Hematopoietic multipotent progenitor cell treated with erythropoietin and hydrocortisone succinate and interleukin-3 and kit ligand, for 4 days (in vitro differentiated cells): ENCODE results near the gene ZNF804A.
A peak's percentile ranks its signal among the peaks of the same experiment; 100 is the strongest.

ENCODE experiments used
- DNase-seq: peaks from one replicate; pipeline ENCODE4 v3.0.0-alpha.2; 2015

ZNF804A gene

GRCh38 chr2:184611361-184612085 lies 13.2 kb downstream of the ZNF804A start:
- peak; percentile 80 for DNase-seq

- DNase-seq = no peak
Observed at GRCh38 chr2:184620367-184620766, 22.0 kb downstream of the ZNF804A start.

- DNase-seq = no peak
Observed at GRCh38 chr2:184624311-184624710, 26.0 kb downstream of the ZNF804A start.

- peak; percentile 62 for DNase-seq
Observed at GRCh38 chr2:184628051-184628450, 29.7 kb downstream of the ZNF804A start.

GRCh38 chr2:184633726-184634125 lies 35.4 kb downstream of the ZNF804A start:
- peak; percentile 85 for DNase-seq

- DNase-seq = no peak
Observed at GRCh38 chr2:184637781-184638180, 39.5 kb downstream of the ZNF804A start.

- peak; percentile 54 for DNase-seq
Observed at GRCh38 chr2:184644685-184645084, 46.4 kb downstream of the ZNF804A start.

- DNase-seq = peak; percentile 41
Observed at GRCh38 chr2:184646177-184646576, 47.8 kb downstream of the ZNF804A start.

GRCh38 chr2:184646593-184646992 lies 48.3 kb downstream of the ZNF804A start:
- no peak for DNase-seq

- DNase-seq = no peak
Observed at GRCh38 chr2:184654945-184655344, 56.6 kb downstream of the ZNF804A start.

GRCh38 chr2:184677171-184677570 lies 78.8 kb downstream of the ZNF804A start:
- no peak for DNase-seq

- DNase-seq = no peak
Observed at GRCh38 chr2:184679219-184680018, 81.1 kb downstream of the ZNF804A start.

- DNase-seq = no peak
Observed at GRCh38 chr2:184680825-184681224, 82.5 kb downstream of the ZNF804A start.

GRCh38 chr2:184681642-184682321 lies 83.5 kb downstream of the ZNF804A start:
- no peak for DNase-seq

GRCh38 chr2:184683911-184684310 lies 85.6 kb downstream of the ZNF804A start:
- DNase-seq = peak; percentile 81

- DNase-seq = peak; percentile 73
Observed at GRCh38 chr2:184685999-184686841, 87.9 kb downstream of the ZNF804A start.

GRCh38 chr2:184689638-184690037 lies 91.3 kb downstream of the ZNF804A start:
- no peak for DNase-seq

- DNase-seq = no peak
Observed at GRCh38 chr2:184692141-184692734, 93.9 kb downstream of the ZNF804A start.

- no peak for DNase-seq
Observed at GRCh38 chr2:184696644-184697043, 98.3 kb downstream of the ZNF804A start.

GRCh38 chr2:184698476-184698875 lies 100.1 kb downstream of the ZNF804A start:
- DNase-seq = no peak

GRCh38 chr2:184721881-184722280 lies 123.6 kb downstream of the ZNF804A start:
- no peak for DNase-seq

GRCh38 chr2:184727813-184728212 lies 129.5 kb downstream of the ZNF804A start:
- no peak for DNase-seq
